Gastroesophageal sphincter (tissue), 4 donors: ENCODE data around the gene RALGPS1. TPM values are rescaled to one million over a fixed set of nuclear protein-coding genes. Genes with fewer than 3 reads are reported as not detected.

ENCODE experiments used
- ATAC-seq: fragments of 150-250 bp; one replicate; pipeline ENCODE4 v1.9.1; 2016; ENCODE audit warnings: mild to moderate bottlenecking, moderate library complexity
- H3K27ac ChIP-seq, 4 donors: fragments of 200-600 bp; sonication (generic) in 3 of 4; 1 replicate in 3 of 4; 2 replicates in 1 of 4; pipeline ENCODE4 v1.5.1; 2016 to 2019
- H3K27me3 ChIP-seq: fragments of 200-600 bp; sonication (generic); one replicate; pipeline ENCODE4 v1.5.1; 2019
- H3K36me3 ChIP-seq, 2 donors: fragments of 200-600 bp; sonication (generic); one replicate each; pipeline ENCODE4 v1.5.1; 2019; ENCODE audit warnings: control low read depth in 1 of 2
- H3K4me1 ChIP-seq, 3 donors: fragments of 200-600 bp; sonication (generic); 1 replicate in 2 of 3; 2 replicates in 1 of 3; pipeline ENCODE4 v1.5.1; 2016 to 2019; ENCODE audit warnings: control low read depth in 2 of 3
- H3K4me3 ChIP-seq, 2 donors: fragments of 200-600 bp; sonication (generic); one replicate each; pipeline ENCODE4 v1.5.1; 2019; ENCODE audit warnings: mild to moderate bottlenecking in 1 of 2, moderate library complexity in 1 of 2
- H3K9me3 ChIP-seq, 3 donors: fragments of 200-600 bp; sonication (generic); one replicate each; pipeline ENCODE4 v1.5.1; 2017 to 2019; ENCODE audit warnings: control low read depth in 2 of 3
- EP300 ChIP-seq: sonication (generic); formaldehyde crosslinking; IDR thresholded peaks from one replicate; pipeline ENCODE4 v1.6.1; 2017; ENCODE audit warnings: antibody characterized with exemption, mild to moderate bottlenecking
- POLR2A ChIP-seq, 2 donors: fragments of 450-650 bp; IDR thresholded peaks; one replicate each; pipeline ENCODE4 v1.6.1; 2017; ENCODE audit warnings: antibody characterized with exemption in 2 of 2, mild to moderate bottlenecking in 2 of 2, moderate library complexity in 1 of 2
- POLR2AphosphoS5 ChIP-seq: sonication (generic); formaldehyde crosslinking; IDR thresholded peaks from one replicate; pipeline ENCODE4 v1.6.1; 2017; ENCODE audit warnings: antibody characterized with exemption
- WGBS, 2 donors: methylation state at CpG; one replicate each; pipeline ENCODE4 v1.1.5; 2018; ENCODE audit warnings: low coverage in 1 of 2; 5-methylcytosine and 5-hydroxymethylcytosine counted together
- total RNA-seq, 4 donors: library from RNA; depleted of rRNA; stranded (reverse); fragments of >200 nt; gene quantifications; one replicate each; pipeline ENCODE4 v1.1.0, GENCODE V29; 2016
- TF ChIP-seq, protein P1 (sequence below), 4 experiments: fragments of 200-600 bp in 2 of 4; fragments of 450-650 bp in 2 of 4; sonication (generic) in 1 of 4; IDR thresholded peaks; one replicate each; pipeline ENCODE4 v1.5.1; 2017 to 2019; ENCODE audit warnings: antibody characterized with exemption in 4 of 4, mild to moderate bottlenecking in 2 of 4, moderate library complexity in 2 of 4

Gene RALGPS1
- total RNA-seq, 4 donors from 2014 or later, result 5.9 to 17.4 (median 11.3) TPM

DNA sequence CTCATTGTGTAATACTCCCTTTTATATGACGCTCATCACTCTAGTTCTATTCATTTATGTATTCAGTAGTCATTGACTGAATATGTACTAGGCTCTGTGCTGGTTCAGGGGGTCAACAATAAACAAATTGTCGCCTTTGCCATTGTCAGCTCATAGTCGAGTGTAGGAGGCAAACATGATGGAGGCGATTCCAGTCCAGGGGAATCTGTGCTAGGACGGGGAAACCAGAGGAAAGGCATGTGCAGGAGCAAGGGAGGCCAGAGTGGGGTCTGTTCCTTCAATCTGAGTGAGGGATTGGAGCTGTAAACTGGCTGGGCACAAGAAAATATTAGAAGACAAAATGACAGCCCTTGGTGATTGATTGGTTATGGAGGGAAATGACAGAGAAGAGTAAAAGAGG lies 123.9 kb downstream of the RALGPS1 start:
- no peak overlapping the region for H3K27ac ChIP-seq
- no peaks in the 10 kb centered on the region for H3K36me3 ChIP-seq
- H3K27me3 ChIP-seq, result no peaks in the 10 kb centered on the region
- ATAC-seq, result no peak
- TF ChIP-seq EP300 (no peak), POLR2AphosphoS5 (no peak), POLR2A (IDR thresholded peaks at IDR 0.05) (no peak)
- TF ChIP-seq, protein P1, sequence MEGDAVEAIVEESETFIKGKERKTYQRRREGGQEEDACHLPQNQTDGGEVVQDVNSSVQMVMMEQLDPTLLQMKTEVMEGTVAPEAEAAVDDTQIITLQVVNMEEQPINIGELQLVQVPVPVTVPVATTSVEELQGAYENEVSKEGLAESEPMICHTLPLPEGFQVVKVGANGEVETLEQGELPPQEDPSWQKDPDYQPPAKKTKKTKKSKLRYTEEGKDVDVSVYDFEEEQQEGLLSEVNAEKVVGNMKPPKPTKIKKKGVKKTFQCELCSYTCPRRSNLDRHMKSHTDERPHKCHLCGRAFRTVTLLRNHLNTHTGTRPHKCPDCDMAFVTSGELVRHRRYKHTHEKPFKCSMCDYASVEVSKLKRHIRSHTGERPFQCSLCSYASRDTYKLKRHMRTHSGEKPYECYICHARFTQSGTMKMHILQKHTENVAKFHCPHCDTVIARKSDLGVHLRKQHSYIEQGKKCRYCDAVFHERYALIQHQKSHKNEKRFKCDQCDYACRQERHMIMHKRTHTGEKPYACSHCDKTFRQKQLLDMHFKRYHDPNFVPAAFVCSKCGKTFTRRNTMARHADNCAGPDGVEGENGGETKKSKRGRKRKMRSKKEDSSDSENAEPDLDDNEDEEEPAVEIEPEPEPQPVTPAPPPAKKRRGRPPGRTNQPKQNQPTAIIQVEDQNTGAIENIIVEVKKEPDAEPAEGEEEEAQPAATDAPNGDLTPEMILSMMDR (IDR thresholded peaks at IDR 0.05), result no peak
- peaks cover 0 to 29% (median 8%) of the 10 kb centered on the region in 3 donors for H3K4me1 ChIP-seq
- H3K4me3 ChIP-seq, result no peak overlapping the region
- H3K9me3 ChIP-seq, result no peaks in the 10 kb centered on the region
- WGBS, 2 donors, result 94% methylated on average over 4 of the region's 5 CpGs; no CpG with 5 or more reads in 1 of the 2 donors

DNA sequence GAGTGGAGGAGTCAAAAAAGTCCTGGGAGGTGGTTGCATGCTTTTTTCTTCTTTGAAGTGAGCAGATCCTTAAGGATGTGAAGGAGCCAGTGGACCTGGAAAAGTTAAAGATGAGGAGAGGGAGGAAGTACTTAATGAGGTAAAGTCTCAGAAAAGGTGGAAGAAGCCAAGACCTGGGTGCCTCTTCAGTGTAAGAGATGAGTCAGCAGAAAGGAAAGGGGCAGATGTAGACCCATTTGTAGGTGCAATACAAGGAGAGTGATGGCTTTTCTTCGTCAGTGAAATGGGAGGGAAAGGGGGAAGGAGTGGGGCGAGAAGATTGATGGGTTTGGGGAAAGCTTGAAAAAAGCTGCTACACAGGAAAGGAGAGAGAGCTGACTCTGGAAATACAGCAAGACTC lies 124.9 kb downstream of the RALGPS1 start:
- ATAC-seq, result no peak
- Histone ChIP-seq H3K4me3 (no peak overlapping the region), H3K27me3 (no peaks in the 10 kb centered on the region), H3K27ac (no peak overlapping the region), H3K4me1 (peaks cover 0 to 20% (median 7%) of the 10 kb centered on the region in 3 donors), H3K36me3 (no peaks in the 10 kb centered on the region), H3K9me3 (no peaks in the 10 kb centered on the region)
- no peak for TF ChIP-seq POLR2AphosphoS5
- TF ChIP-seq EP300, result no peak
- no peak for TF ChIP-seq POLR2A (IDR thresholded peaks at IDR 0.05)
- TF ChIP-seq, protein P1 (IDR thresholded peaks at IDR 0.05), result no peak
- WGBS, 2 donors, result 96 to 100% methylated on average over 2 of the region's 2 CpGs

DNA sequence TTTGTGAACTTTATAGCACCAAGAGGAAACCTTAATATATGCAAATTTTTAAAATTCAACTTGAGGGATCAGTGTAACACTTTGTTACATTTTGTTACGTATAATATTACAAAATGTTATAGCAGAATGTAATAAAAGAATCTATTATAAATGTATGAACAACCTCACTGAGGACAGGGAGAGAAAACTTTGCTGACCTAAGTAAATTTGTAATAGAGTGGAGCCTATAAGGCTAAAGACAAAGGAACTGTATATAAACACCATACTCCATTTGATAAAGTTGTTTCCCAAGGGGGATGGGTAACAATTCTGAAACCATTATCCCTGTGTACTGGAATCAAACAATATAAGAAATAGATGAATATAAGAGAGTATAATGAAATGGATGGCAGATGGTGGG lies 130.6 kb downstream of the RALGPS1 start:
- no peak for ATAC-seq
- Histone ChIP-seq H3K9me3 (no peaks in the 10 kb centered on the region), H3K27me3 (no peaks in the 10 kb centered on the region), H3K36me3 (no peaks in the 10 kb centered on the region), H3K4me1 (peaks cover 0 to 8% (median 0%) of the 10 kb centered on the region in 3 donors), H3K27ac (no peak overlapping the region), H3K4me3 (no peak overlapping the region)
- no peak for TF ChIP-seq EP300
- TF ChIP-seq, protein P1 (IDR thresholded peaks at IDR 0.05), result no peak
- no peak for TF ChIP-seq POLR2AphosphoS5
- TF ChIP-seq POLR2A (IDR thresholded peaks at IDR 0.05), result no peak
- WGBS, 2 donors, result 100% methylated on average over 1 of the region's 1 CpG

DNA sequence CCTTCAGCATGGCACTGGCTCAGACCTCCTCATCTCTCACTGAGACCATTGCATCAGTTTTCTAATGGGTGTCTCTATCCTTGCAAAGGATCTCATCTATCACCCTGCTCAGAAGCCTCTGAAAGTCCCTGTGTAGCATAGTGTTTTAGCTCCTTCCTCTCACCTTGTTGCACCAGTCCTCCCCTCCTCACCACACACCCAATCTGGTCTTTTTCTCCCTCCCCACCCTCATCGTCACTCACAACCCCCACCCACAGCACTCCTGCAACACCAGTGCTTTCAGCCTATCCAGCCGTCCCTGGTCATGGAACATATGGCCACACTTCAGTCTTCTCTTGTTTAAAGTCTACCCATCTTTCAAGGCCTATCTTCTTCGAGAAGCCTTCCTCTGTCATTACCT lies 133.4 kb downstream of the RALGPS1 start:
- H3K4me3 ChIP-seq, result no peak overlapping the region
- H3K9me3 ChIP-seq, result no peaks in the 10 kb centered on the region
- peaks cover 0 to 20% (median 3%) of the 10 kb centered on the region in 3 donors for H3K4me1 ChIP-seq
- 86 to 95% methylated on average over 3 of the region's 3 CpGs for WGBS, 2 donors
- ATAC-seq, result no peak
- no peaks in the 10 kb centered on the region for H3K36me3 ChIP-seq
- H3K27ac ChIP-seq, result no peak overlapping the region
- H3K27me3 ChIP-seq, result no peaks in the 10 kb centered on the region
- no peak for TF ChIP-seq POLR2A (IDR thresholded peaks at IDR 0.05)
- TF ChIP-seq, protein P1 (IDR thresholded peaks at IDR 0.05), result no peak
- TF ChIP-seq EP300, result no peak
- TF ChIP-seq POLR2AphosphoS5, result no peak

DNA sequence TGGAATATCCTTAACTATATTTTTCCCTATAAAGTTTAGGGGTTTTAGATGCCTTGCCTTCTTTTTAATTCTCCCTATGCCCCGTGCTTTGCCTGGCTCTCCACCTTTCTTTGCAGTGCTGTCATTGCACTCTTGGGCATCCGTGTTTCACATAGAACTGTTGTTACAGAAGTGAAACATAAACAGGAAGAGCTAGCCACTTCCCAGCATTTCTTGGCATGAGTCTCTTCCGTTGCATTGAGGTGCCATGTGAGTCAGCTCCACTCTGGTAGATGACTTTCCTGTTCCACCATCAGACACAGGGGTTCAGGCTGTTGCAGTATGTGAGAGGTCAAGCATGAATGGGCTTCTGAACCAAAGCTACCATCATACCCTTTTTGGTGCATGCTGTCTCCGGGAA lies 134.5 kb downstream of the RALGPS1 start:
- Histone ChIP-seq H3K27me3 (no peaks in the 10 kb centered on the region), H3K4me3 (no peak overlapping the region), H3K4me1 (peaks cover 0 to 31% (median 13%) of the 10 kb centered on the region in 3 donors), H3K27ac (peak overlapping the region in 2 of 4 donors; percentile 22 to 41), H3K9me3 (no peaks in the 10 kb centered on the region), H3K36me3 (no peaks in the 10 kb centered on the region)
- TF ChIP-seq POLR2A (IDR thresholded peaks at IDR 0.05), result no peak
- TF ChIP-seq POLR2AphosphoS5, result peak; percentile 77
- TF ChIP-seq, protein P1 (IDR thresholded peaks at IDR 0.05), result peak in 1 of 4 experiments; percentile 35
- TF ChIP-seq EP300, result no peak
- ATAC-seq, result peak; percentile 80
- 55 to 69% methylated on average over 2 to 3 of the region's 4 CpGs for WGBS, 2 donors
